GM19468 (cell line): Measurements from ENCODE around the gene GNLY.
A peak's percentile ranks its signal among the peaks of the same experiment; 100 is the strongest.
"Not testable (repeated sequence)": the region's sequence is repeated elsewhere in the genome, so short reads cannot be mapped to it uniquely, and the experiment has no call there.

Experiments used
- ATAC-seq: cut with Tn5 transposase; IDR thresholded peaks from one replicate; pipeline ENCODE4 v1.9.1; 2021; ENCODE audit warnings: mild to moderate bottlenecking, moderate library complexity, moderate number of reproducible peaks; ENCODE audit not compliant: unreplicated experiment; ENCODE audit errors: extremely low read depth

GNLY gene

DNA sequence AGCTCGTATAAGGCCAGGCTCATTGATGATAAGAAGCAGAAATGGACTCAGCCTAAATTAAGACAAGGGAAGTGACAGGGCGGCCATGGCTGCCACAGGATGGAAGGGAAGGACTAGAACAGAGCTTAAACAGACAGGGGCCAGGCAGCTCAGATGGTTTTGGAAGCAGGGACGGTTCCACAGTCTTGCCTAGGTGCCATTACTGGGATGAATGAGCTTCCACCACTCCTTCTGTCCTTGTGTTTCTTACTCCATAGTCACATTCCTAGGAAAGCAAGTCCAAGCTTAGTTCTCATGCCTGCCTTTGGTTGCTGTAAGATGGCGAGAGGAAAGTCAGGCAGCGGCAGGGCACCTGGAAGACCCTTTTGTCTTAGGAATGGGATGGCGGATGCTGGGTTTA lies 11.9 kb downstream of the GNLY start:
- ATAC-seq, result no peak

DNA sequence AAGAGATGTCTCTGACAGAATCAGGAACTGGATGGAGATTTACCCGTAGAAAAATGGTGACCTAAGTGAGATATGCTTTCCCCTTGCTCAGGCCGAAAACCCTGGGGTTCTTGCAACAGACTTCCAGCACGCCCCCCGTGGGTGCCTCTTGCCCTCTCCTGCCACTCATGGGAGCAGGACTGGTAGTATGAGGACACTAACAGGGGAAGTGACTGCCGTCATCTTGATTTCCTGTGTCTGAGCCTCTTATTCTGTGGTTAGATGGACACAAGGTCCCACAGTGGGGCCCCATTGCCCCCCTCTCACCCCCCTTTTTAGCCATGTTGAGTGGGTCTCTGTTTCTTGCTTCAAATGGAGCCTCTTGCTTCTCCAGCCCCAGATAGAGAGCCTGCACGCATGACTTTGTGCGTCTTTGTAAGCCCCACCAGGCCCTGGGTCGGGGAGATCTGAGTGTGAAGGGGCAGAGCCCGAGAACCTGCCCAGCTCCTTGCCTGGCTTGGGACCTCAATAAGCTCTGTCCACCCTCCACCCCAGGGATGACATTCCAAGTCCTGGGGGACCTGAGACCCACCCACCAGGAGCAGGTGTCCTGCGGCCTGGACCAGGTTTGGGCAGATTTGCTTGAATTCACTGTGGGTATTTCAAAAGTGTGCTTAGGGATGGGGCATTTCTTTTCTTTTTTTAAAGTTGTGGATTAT lies 12.6 kb downstream of the GNLY start:
- ATAC-seq, result no peak

DNA sequence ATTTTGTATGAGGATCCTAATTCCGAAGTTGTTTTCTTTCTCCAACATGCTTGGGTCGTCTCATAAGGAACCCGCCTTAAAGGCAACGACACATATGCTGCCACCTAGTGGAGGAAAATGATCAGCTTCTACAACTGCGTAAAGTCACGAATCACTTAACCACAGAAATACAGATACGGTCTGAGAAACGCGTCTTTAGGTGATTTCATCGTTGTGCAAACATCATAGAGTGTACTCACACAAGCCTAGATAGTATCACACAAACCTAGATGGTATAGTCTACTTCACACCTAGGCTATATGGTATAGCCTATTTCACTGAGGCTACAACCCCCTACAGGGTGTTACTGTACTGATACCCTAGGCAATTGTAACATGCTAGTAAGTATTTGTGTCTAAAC lies 13.1 kb downstream of the GNLY start:
- peak; percentile 52 for ATAC-seq

DNA sequence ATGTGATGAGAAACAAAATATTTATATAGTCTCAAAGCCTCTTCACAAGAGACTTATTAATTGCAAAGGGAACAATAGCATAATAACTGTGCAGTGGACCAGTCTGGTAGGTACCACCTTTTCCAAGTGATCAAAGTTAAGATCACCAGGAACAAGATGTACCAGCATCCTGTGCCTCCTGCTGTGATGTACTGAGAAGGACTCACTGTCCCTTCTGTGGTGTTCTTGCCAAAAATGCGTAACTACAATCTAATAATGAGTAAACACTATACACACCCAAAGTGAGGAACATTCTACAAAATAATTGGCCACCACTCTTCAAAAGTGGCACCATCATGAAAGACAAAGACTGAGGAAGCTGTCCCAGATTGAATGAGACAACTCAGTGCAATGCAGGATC lies 14.5 kb downstream of the GNLY start:
- ATAC-seq, result no peak

DNA sequence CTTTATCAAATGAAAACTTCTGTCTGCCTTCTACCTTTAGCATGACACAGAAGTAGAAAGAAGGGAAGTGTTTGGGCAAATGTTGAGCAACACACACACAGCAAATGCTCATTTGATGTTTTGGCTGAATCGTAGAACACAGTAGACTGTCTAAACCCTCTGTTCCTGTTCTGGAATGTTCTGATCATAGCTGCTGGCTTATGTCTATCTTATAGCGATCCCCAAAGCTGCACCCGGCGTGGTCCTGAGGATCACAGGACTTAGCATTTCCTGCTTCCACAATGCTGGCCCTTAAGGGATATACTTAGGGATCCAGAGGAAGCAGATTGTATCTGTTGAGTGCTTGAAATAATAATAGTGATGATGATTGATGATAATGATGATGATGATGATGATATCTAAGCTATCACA lies 15.2 kb downstream of the GNLY start:
- no peak for ATAC-seq

DNA sequence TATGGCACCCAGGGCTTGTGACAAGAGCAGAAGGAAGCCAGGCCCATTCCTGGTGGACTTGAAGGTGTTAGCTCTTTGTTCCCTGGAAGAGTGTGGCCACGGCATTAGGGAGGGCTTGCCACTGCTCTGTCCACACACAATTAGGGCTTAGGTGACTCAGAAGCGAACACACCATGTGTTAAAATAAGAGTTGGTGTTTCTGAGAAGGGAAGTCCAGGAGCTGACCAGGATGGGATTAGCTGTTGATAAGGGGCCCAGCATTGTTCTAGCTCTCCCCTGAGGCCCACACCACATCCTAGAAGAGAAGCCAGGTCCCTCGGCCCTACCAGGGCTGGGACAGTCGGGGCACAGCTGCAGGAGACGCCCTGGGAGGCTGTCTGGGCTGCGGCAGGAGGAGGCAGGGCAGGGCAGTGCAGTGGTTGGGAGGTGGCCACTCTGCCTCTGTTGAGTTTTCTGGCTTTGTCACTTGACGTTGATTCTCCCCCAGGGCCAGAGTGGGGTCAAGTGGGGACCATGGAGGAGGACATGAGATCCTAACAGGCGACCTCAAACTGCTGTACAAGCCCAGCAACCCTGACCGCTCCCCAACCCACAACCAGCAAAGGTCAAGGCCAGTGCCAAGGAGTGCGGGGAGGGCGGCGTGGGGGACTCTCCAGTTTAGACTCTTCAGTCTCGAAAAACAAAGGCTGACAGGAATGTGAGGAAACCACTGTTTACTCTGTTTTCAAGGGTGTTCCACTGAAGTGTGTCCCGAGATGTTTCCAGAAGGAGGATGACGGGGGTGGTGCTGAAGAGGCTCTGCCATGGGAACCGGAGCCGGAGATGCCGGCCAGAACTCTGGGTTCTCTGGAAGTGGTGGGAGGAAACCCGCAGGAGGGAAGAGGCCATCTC lies 16.8 kb downstream of the GNLY start:
- ATAC-seq, result no peak

DNA sequence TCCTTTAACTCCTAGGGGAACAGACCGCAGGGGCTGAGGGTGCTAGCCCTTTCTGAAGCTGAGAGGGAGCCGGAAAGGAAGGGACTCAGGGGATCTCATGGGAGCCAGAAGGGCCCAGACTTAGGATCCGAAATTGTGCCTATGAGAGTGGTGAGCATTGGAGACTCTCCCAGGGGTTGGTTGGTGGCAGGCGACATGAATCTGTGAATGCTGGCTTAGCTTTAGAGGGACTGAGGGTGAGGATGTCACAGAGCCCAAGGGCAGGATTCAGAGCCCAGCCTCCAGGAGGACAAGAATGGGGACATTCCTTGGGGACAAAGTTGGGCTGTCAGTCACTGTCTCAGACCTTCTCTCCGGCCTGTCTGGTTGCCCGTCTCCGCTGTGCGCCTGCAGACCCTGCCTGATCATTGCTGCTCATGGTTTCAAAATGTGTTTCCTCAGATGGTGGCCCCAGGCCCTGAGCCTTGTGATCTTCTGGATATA lies 17.5 kb downstream of the GNLY start:
- no peak for ATAC-seq

DNA sequence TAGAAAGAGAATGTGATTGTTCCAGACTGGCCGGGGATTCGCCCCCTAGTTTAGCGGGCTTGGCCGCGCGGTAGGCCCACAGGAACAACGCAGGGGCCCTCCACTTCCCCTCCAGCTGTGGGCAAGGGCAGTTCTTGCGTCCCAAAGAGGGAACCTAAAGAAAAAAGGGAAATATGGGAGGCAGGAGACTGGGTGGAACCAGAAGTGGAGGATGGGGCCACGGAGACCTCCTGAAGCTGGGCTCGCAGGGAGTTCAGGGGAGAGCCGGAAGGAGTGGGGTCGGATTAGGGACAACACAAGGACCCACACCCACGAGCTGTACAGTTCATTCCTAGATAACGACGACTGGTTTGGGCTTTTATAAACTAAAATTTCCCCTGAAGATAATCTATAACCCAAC lies 18.2 kb downstream of the GNLY start:
- ATAC-seq, result no peak

DNA sequence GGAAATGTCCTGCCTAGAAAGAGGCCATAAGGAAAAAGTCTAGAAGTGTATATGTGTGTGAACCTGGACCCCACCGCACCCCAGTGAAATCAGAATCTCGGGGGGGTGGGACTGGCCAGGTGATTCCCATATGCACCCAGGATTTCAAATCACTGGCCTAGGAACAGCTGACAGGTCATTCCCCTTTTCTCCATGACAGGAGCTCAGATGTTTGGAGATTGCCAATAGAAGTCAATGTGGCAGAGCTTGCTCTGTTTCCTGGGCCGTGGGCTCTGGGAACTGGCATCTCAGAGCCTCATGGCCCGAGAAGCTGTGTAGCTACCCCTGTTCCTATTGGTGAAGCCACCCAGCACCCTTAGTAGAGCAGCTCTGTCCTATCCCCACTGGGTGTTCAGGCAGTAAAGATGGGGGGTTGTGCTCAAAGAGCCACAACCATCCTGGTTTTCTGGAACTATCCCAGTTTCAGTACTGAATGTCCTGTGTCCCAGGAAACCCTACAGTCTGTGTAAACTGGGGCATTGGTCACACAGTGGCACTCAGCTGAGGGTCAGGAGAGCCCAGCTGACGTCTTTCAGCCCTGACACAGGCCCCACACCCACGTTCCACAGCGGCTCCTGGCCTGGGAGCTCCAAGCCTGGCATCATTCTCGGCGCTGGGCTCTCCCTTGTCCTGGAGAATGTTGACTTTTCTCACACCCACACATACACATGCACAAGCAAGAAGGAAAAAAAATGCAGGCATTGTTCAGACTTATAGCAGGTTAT lies 18.9 kb downstream of the GNLY start:
- ATAC-seq, result no peak

DNA sequence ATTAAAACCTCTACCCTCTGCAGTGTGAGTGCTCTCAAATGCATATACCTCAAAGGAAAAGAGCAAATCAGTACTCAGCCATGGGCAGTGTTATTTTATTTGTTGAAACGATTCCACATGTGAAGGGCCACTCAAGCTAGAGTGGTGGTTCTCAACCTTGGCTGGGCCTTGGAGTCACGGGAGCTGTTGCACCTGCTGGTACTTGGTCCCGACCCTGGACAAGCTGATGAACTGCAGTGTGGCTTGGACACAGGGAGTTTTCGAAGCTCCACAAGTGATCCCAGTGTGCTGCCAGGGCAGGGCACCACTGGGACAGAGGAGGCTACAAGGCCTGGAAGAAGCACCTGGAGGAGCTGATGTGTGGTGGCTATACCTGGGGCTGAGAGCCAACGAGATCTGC lies 19.7 kb downstream of the GNLY start:
- no peak for ATAC-seq

DNA sequence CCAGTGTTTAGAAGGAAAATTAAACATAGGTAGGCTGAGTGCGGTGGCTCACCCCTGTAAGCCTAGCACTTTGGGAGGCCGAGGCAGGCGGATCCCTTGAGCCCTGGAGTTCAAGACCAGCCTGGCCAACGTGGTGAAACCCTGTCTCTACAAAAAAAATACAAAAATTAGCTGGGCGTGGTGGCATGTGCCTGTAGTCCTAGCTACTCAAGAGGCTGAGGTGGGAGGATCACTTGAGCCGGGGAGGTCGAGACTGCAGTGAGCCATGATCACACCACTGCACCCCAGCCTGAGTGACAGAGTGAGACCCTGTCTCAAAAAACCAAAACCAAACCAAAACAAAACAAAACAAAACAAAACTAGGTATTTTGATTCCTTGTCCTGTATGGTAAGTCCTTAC lies 20.3 kb downstream of the GNLY start:
- ATAC-seq, result not testable (repeated sequence)

DNA sequence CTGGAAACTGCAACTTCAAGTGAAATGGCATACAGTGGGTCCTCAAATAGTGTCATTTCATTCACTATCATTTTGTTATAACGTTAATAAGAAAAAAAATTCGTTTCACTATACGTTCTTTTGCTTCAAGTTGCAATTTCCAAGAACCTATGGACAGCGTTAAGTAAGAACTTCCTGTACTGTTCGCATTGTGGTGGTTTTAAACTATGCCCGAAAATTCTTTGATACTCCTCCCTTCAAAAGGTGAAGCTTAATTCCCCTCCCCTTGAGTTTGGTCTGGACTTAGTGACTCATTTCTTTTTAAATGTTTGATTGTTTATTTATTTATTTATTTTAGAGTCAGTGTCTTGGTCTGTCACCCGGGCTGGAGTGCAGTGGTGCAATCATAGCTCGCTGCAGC lies 20.7 kb downstream of the GNLY start:
- ATAC-seq, result no peak

DNA sequence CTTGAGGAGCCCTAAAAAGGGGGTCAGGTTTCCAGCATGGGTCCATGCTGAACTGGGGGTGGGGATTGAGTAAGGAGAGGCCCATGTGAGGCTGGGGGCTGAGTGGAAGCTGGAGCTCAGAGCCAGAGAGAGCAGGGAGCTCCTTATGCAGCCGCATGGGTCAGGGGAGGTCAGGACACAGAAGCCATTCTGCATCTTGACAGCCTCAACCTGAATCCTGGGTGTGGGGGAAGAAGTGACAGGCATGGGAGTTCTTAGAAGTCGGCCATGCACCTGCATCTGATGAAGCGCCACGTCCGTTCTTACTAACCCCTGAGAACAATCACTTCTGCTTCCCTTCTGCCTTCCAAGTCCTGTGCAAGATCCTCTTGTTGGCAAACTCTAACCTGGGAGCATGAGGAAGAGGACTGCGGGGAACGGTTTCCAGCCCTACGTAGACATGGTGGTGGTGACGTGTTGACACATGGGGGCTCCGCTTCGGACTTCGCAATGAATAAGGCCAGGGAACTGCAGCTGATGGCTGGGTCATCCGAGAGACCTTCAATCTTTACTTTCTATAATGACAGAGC lies 22.3 kb downstream of the GNLY start:
- no peak for ATAC-seq

DNA sequence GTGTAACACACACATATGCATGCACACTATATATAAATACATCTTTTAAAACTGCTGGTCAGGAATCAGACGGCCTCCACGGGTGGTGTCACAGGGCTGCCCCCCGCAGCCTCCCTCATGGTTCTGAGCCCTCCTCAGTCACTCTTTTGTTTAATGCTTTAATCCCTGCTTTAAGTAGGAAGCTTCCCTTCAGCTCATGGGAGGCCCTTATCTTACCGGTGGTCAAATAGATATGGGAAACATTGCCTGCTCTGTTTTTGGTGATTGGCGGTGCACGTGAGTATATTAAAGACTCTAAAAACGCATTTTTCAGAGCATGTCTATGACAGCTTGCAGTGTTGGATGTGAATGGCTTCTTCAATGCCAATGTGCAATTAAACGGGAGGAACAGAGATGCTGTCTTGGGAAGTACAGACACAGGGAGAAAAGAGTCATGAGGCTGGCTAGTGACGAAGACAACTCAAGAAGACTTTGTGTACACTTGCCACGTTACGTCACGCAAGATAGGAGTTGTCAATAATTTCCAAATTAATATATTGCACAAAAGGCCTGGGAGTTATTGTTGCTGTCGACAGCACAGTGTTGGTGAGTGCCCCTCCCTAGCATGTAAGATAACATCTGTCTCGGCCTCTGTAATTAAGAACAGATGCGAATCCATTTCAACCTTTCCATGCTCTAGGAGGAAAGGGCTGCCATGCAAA lies 23.3 kb downstream of the GNLY start:
- ATAC-seq, result no peak

DNA sequence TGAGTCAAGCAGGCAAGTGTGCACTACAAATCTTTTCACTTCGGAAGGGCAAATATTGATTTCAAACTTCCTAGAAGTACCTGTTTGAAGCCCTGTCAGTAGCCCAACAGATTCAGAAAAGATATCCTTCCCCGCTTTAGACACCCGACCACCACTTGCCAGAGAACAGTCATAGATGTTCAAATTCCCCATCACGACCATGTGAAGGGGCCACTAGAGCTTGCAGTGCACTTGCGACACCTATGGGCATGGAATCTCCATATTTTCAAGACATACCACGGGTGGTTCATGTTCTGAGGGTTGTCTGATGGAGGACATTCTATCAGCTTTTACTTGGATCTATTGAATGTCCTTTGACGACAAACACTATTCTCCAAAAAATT lies 23.8 kb downstream of the GNLY start:
- no peak for ATAC-seq

DNA sequence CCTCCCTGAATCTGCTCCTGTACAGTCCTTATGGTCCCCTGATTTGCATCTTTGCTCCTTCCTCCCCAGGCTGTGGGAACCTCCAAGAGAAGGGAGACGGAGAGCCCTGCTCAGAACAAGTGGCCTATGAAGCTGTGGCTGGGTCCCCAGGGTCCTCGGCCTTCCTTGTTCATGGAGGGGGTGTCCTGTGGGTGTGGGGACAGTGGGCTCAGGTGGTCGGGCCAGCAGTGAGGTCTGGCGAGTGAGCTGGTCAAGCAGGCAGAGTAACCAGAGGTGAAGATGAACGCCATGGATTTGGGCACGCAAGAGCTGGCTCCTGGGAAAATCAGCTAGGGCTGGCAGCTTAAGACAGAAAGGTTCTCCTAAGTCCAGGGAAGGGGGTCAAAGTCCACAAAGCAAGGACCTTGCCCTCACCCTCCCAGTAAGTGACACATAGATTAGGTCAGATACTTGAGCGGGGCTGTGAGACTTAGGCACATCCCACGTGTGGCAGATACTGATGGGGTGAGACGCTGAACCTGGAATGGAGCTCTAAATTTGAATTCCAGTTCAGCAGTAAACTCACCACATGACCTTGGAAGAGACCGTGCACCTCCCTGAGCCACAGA lies 24.8 kb downstream of the GNLY start:
- ATAC-seq, result no peak

DNA sequence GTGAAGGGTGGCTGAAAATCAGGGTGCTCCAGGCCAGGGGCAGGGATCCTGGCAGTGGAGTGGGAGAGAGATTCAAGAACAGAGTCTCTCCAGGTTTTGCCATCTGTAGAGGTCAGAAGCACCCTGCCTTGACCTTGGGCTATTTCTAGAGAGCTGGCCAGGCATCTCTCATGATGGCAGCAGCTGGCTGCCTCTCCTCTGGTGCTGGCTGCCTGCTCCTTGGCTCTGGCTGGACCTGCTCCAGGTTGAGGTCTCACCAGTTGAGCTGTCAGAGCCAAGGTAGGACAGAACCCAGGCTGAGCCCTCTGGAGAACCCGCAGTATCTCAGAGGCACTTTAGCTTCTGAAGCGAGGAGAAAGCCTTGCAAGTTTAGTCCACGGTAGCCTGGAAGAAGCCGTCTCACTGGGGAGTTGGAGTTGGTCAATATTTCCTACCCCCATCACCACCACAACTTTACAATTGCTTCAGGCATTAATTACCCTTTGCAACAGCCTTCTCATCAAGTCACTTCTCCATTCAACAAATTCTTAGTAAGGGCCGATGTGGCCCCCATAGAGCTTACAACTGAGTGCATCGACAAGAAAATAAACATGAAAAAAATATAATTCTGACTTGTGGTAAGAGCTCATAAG lies 25.6 kb downstream of the GNLY start:
- no peak for ATAC-seq

DNA sequence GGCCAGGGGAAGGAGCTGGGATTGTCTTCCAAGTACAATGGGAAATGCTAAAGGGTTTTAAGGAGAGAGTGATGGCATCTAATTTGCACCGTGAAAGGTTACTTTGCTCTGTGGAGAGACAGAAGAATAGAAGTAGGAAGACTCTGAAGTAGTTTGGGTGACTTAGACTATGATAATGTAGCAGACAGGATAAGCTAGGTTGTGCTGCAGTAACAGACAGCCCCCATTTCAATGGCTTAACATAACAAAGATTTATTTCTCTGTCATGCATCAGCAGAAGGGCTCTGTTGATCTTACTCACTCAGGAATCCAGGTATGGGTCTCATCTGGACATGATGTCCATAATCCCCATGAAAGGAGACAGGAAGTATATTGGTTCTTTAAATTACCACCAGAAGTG lies 26.4 kb downstream of the GNLY start:
- ATAC-seq, result no peak

DNA sequence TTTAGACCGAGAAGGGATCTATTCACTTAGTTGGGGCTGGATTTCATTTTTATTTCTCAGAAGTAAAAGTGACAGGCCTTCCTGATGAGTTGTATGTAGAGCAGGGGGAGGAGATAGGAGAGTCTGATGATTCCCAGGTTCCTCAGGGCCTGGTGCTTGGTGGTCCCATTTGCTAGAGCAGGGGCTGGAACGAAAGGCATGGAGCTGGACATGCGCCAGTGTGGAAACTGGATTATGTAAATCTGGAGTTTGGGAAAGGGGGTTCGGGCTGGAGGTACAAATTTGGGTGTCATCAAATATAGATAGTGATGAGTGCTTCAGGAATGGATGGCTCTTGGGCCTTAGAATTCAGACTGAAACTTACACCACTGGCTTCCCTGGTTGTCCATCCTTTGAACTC lies 27.5 kb downstream of the GNLY start:
- ATAC-seq, result no peak
